NB4 (cell line): ENCODE measurements around the gene GSC2.

ENCODE experiments used
- DNase-seq: peaks from one replicate; pipeline ENCODE4 v3.0.0; 2010; ENCODE audit warnings: low read depth
- H3K4me3 ChIP-seq: one replicate; pipeline ENCODE4 v1.5.1; 2011; ENCODE audit warnings: mild to moderate bottlenecking, low read depth, low read length, moderate library complexity
- CTCF ChIP-seq: IDR thresholded peaks from one replicate; pipeline ENCODE4 v1.5.1; 2012; ENCODE audit warnings: low read depth, low read length
- MYC ChIP-seq: IDR thresholded peaks from 2 replicates; pipeline ENCODE4 v1.6.1; 2011; ENCODE audit warnings: low read depth, low read length
- POLR2A ChIP-seq: IDR thresholded peaks from 2 replicates; pipeline ENCODE4 v1.6.1; 2011; ENCODE audit warnings: mild to moderate bottlenecking; ENCODE audit not compliant: insufficient read length; ENCODE audit errors: extremely low read depth
- TF ChIP-seq, protein P1 (sequence below): IDR thresholded peaks from 2 replicates; pipeline ENCODE4 v1.6.1; 2011; ENCODE audit warnings: low read depth, low read length

GSC2 gene

GRCh38 chr22:19149991-19150390 lies at the start of gene GSC2:
Gene GSC2 (minus strand): TSS chr22:19150292. CDS start chr22:19150283, 9 bp downstream.
- DNase-seq: no peak
- no peak within 1 kb of the TSS for H3K4me3 ChIP-seq
- no peak for TF ChIP-seq MYC
- TF ChIP-seq, protein P1, sequence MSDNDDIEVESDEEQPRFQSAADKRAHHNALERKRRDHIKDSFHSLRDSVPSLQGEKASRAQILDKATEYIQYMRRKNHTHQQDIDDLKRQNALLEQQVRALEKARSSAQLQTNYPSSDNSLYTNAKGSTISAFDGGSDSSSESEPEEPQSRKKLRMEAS: no peak
- no peak for TF ChIP-seq POLR2A
- TF ChIP-seq CTCF: no peak

- no peak overlapping the region for H3K4me3 ChIP-seq
- TF ChIP-seq CTCF (no peak), MYC (no peak), POLR2A (no peak)
- TF ChIP-seq, protein P1: no peak
- DNase-seq: no peak
Observed at GRCh38 chr22:19199479-19199878, 49.4 kb upstream of the GSC2 start.

DNA sequence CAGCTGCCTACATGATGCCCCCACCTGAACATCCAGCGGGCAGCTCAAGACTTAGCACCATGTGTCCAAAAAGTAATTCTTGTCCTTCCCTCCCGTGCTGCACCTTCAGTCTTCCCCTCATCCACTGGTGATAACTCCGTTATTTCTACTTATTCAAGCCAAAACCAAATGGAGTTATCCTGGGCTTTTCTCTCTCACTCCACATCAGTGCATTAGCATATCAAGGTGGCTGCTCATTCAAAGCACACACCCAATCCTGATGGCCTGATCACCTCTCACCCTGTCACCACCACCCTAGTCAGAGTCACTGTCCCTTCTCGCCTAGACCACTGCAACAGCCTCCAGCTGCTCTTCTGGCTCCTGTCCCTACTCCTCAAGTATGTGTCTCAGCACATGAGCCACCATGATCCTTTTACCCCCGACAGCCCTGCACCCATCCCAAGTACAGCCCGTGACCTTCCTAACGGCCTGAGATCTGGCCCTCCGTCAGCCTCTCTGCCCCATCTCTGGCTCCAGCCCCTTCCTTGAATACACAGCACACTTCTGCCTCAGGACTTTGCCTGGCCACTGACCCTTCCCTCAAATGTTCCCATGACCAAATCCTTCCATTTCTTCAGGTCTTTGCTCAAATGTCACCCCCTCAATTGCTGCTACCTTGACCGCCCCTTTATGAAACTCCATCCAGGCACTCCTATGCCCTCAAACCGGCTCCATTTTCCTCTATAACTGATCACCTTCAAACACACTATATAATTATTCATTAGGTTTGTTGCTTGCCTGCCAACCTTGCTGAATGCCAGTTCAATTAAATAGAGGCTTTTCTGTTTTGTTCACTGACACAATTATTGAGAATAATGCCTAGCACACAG lies 48.1 kb upstream of the GSC2 start:
- DNase-seq: no peak
- no peak overlapping the region for H3K4me3 ChIP-seq
- TF ChIP-seq, protein P1: no peak
- TF ChIP-seq MYC: no peak
- no peak for TF ChIP-seq CTCF
- TF ChIP-seq POLR2A: no peak

- no peak overlapping the region for H3K4me3 ChIP-seq
- no peak for DNase-seq
- TF ChIP-seq, protein P1: no peak
- TF ChIP-seq CTCF: no peak
- no peak for TF ChIP-seq POLR2A
- TF ChIP-seq MYC: no peak
Observed at GRCh38 chr22:19196841-19197612, 46.9 kb upstream of the GSC2 start.

- TF ChIP-seq, protein P1: no peak
- TF ChIP-seq POLR2A (no peak), MYC (no peak)
- H3K4me3 ChIP-seq: no peak overlapping the region
- no peak for DNase-seq
Observed at GRCh38 chr22:19195796-19196731, 46.0 kb upstream of the GSC2 start.
